ENCODE measurements around the gene NELFA.

- TF ChIP-seq CTCF (IDR thresholded peaks at IDR 0.05) (no peak), POLR2A (IDR thresholded peaks at IDR 0.05) (no peak), POLR2AphosphoS5 (IDR thresholded peaks at IDR 0.05) (no peak), EP300 (IDR thresholded peaks at IDR 0.05; ENCODE audit: low read depth) (no peak)
These were observed 29.1 kb downstream of the NELFA start for GRCh38 chr4:1979477-1980196.

Data from transverse colon (tissue), 4 donors.